ENCODE measurements around the gene NUP160. TPM values are rescaled to one million over a fixed set of nuclear protein-coding genes. Genes with fewer than 3 reads are reported as not detected.

Gene NUP160
- total and polyA plus RNA-seq, 2 of the 4 experiments (the other 2 are of a cell fraction): 12.5 to 35.0 TPM

- TF ChIP-seq MAZ (IDR thresholded peaks at IDR 0.05; ENCODE audit: borderline replicate concordance, low read depth, low read length) (no peak), RAD21 (IDR thresholded peaks at IDR 0.05; ENCODE audit: low read length) (no peak), USF2 (IDR thresholded peaks at IDR 0.05; ENCODE audit: low read depth, low read length) (no peak), MAFK (IDR thresholded peaks at IDR 0.05; ENCODE audit: low read depth, low read length) (no peak), RCOR1 (IDR thresholded peaks at IDR 0.05; ENCODE audit: insufficient replicate concordance, low read length) (no peak), ELK1 (IDR thresholded peaks at IDR 0.05; ENCODE audit: borderline replicate concordance, low read depth, low read length) (no peak), CHD1 (IDR thresholded peaks at IDR 0.05; ENCODE audit: low read depth, low read length) (no peak), CEBPB (IDR thresholded peaks at IDR 0.05; ENCODE audit: low read depth, low read length) (no peak), RFX5 (IDR thresholded peaks at IDR 0.05; ENCODE audit: low read depth, low read length) (no peak), SMC3 (IDR thresholded peaks at IDR 0.05; ENCODE audit: low read depth, low read length) (no peak), NFE2L2 (IDR thresholded peaks at IDR 0.05; ENCODE audit: low read depth, low read length) (no peak), CTCF (conservative IDR thresholded peaks at IDR 0.05; ENCODE audit: low read depth, low read length) (no peak), BHLHE40 (IDR thresholded peaks at IDR 0.05; ENCODE audit: low read depth, low read length) (no peak), FOS (IDR thresholded peaks at IDR 0.05; ENCODE audit: low read depth, low read length) (no peak), POLR2A (IDR thresholded peaks at IDR 0.05; ENCODE audit: low read depth, low read length) (no peak), MXI1 (IDR thresholded peaks at IDR 0.05; ENCODE audit: borderline replicate concordance, low read depth, low read length) (no peak)
- H2AK9ac ChIP-seq (replicated peaks; ENCODE audit: low read depth, low read length, poor library complexity): no peak overlapping the region
- H3K9me3 ChIP-seq (ENCODE audit: control insufficient read depth, insufficient read depth, low read length): no peaks in the 10 kb centered on the region
- H3K9me1 ChIP-seq (ENCODE audit: insufficient read depth, low read length): no peaks in the 10 kb centered on the region
- H2AFZ ChIP-seq (replicated peaks; ENCODE audit: low read length, poor library complexity): no peak overlapping the region
- H3K23ac ChIP-seq (ENCODE audit: low read depth, low read length): no peak overlapping the region
- intact Hi-C loops (cut with micrococcal nuclease): loop anchor here (10.0 kb wide), 1 partner anchor 195 kb away; no protein-coding TSS in a partner anchor
- no peak overlapping the region for H2BK15ac ChIP-seq (ENCODE audit: low read depth, low read length)
- no peaks in the 10 kb centered on the region for H3K27me3 ChIP-seq (ENCODE audit: control insufficient read depth, insufficient read depth, low read length)
- H4K8ac ChIP-seq (ENCODE audit: low read depth in 2 of 2, low read length in 2 of 2): no peak overlapping the region
- dilution Hi-C loops (cut with HindIII; ENCODE audit: low sequenced_read_pairs, unreplicated experiment): no loop called here
- no TSS peak for BruUV-seq (replicated peaks)
- CTCF ChIA-PET: no interaction called here
- no peaks in the 10 kb centered on the region; the same call in 1 of the 2 replicates for H4K20me1 ChIP-seq (ENCODE audit: insufficient read depth, low read length)
- no peak overlapping the region for H2AK5ac ChIP-seq (ENCODE audit: low read depth, low read length)
- in situ Hi-C loops (cut with MboI; ENCODE audit: low sequenced_read_pairs): no loop called here
- H3K79me1 ChIP-seq (ENCODE audit: low read depth in 1 of 2, low read length in 2 of 2): no peaks in the 10 kb centered on the region; a peak in 3 of 4 replicates
- POLR2A ChIA-PET (ENCODE audit: unreplicated experiment): no interaction called here
- no peak overlapping the region for H3K4me2 ChIP-seq (ENCODE audit: low read depth, low read length)
- H3K4ac ChIP-seq (ENCODE audit: low read depth, low read length): no peak overlapping the region
- H4K91ac ChIP-seq (ENCODE audit: insufficient read depth, low read depth, low read length): no peak overlapping the region
- H2BK20ac ChIP-seq (ENCODE audit: low read depth, low read length): no peak overlapping the region
- peaks cover 17% of the 10 kb centered on the region for H3K36me3 ChIP-seq (ENCODE audit: control insufficient read depth, insufficient read depth, low read length)
- no peak overlapping the region for H3K18ac ChIP-seq (ENCODE audit: low read depth, low read length)
- no peak overlapping the region for H3K56ac ChIP-seq (ENCODE audit: extremely low read depth, insufficient read depth, low read length)
- no peak overlapping the region for H3K9ac ChIP-seq (ENCODE audit: low read depth, low read length)
- no peak overlapping the region for H3K4me3 ChIP-seq (ENCODE audit: insufficient read depth, low read depth, low read length)
- no peak overlapping the region for H4K5ac ChIP-seq (ENCODE audit: low read depth, low read length)
- no peak overlapping the region for H2BK5ac ChIP-seq (ENCODE audit: low read depth, low read length, poor library complexity, severe bottlenecking)
- H3K14ac ChIP-seq (replicated peaks; ENCODE audit: low read depth, low read length): no peak overlapping the region
- no peak overlapping the region for H3K27ac ChIP-seq (ENCODE audit: insufficient read depth, low read length)
- ATAC-seq (ENCODE audit: low read depth) (no peak), DNase-seq (no peak)
- no peak overlapping the region for H2BK120ac ChIP-seq (ENCODE audit: low read depth, low read length)
- H3K4me1 ChIP-seq (ENCODE audit: control insufficient read depth, insufficient read depth, low read length): no peaks in the 10 kb centered on the region
Measured at GRCh38 chr11:47819743-47820142, 28.4 kb downstream of the NUP160 start.
